ENCODE data around the gene ARHGEF9. TPM values are rescaled to one million over a fixed set of nuclear protein-coding genes. Genes with fewer than 3 reads are reported as not detected.
A peak's percentile ranks its signal among the peaks of the same experiment; 100 is the strongest.

The ARHGEF9 gene
- total RNA-seq, 2 experiments from 2014 or later: 26.7 to 27.3 TPM

GRCh38 chrX:63765712-63766111 is 19.3 kb downstream of the ARHGEF9 start:
- ATAC-seq (no peak), DNase-seq (no peak)
- CTCF ChIA-PET: no interaction called here
- peaks cover 3% of the 10 kb centered on the region for H3K36me3 Mint-ChIP-seq (ENCODE audit: low read depth)
- H3K4me3 Mint-ChIP-seq: no peak overlapping the region
- H3K4me1 Mint-ChIP-seq (ENCODE audit: low read depth): peaks cover 9% of the 10 kb centered on the region
- H3K27ac Mint-ChIP-seq: no peak overlapping the region
- POLR2A ChIA-PET: interaction anchor here (1.2 kb wide), 1 partner anchor 11 kb away, joined by 3 read pairs; a partner anchor contains a TSS
- H3K9me3 Mint-ChIP-seq (ENCODE audit: insufficient read depth): peaks cover 3% of the 10 kb centered on the region
- H3K27me3 Mint-ChIP-seq (ENCODE audit: low read depth): peaks cover 4% of the 10 kb centered on the region

- Mint-ChIP-seq H3K4me1 (ENCODE audit: low read depth) (peaks cover 9% of the 10 kb centered on the region), H3K9me3 (ENCODE audit: insufficient read depth) (peaks cover 3% of the 10 kb centered on the region), H3K27me3 (ENCODE audit: low read depth) (peaks cover 2% of the 10 kb centered on the region), H3K4me3 (no peak overlapping the region), H3K27ac (no peak overlapping the region), H3K36me3 (ENCODE audit: low read depth) (peaks cover 3% of the 10 kb centered on the region)
- ChIA-PET POLR2A (interaction anchor here (1.2 kb wide), 1 partner anchor 10 kb away, joined by 3 read pairs; a partner anchor contains a TSS), CTCF (no interaction called here)
- no peak for ATAC-seq
- DNase-seq: no peak
Measured at GRCh38 chrX:63764946-63765345, 20.1 kb downstream of the ARHGEF9 start.

DNA sequence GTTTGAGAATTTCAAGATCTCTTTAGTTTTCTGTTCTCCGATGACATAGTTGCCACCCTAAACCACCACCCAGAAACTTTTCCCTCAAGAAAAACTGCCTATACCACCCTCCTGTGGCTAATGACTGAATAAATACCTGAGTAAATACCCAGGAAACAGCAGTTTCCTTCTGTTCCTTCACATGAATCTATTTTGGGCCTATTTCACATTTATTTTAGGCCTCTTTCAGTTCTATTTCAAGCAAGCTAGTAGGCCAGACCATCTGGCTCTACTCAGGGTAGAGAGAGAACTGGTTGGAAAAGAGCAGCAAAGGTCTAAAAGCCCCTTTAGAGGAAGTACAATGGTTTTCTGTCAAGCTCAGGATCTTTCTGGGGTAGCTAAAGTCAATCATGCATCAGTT is 23.4 kb downstream of the ARHGEF9 start:
- Mint-ChIP-seq H3K36me3 (ENCODE audit: low read depth) (peaks cover 2% of the 10 kb centered on the region), H3K27ac (peak overlapping the region; percentile 52), H3K27me3 (ENCODE audit: low read depth) (peaks cover 2% of the 10 kb centered on the region), H3K4me1 (ENCODE audit: low read depth) (peaks cover 20% of the 10 kb centered on the region), H3K9me3 (ENCODE audit: insufficient read depth) (no peaks in the 10 kb centered on the region), H3K4me3 (no peak overlapping the region)
- DNase-seq (no peak), ATAC-seq (peak; percentile 36)
- ChIA-PET POLR2A (no interaction called here), CTCF (interaction anchor here (0.8 to 2.7 kb wide), 7 partner anchors 8 to 143 kb away, joined by 3 to 16 read pairs (median 4); a partner anchor contains a TSS)

GRCh38 chrX:63758011-63758410 is 27.0 kb downstream of the ARHGEF9 start:
- H3K4me1 Mint-ChIP-seq (ENCODE audit: low read depth): peaks cover 39% of the 10 kb centered on the region
- CTCF ChIA-PET: interaction anchor here (1.2 kb wide), 1 partner anchor 252 kb away, joined by 3 read pairs; no protein-coding TSS in a partner anchor
- POLR2A ChIA-PET: no interaction called here
- H3K27me3 Mint-ChIP-seq (ENCODE audit: low read depth): no peaks in the 10 kb centered on the region
- peaks cover 6% of the 10 kb centered on the region for H3K36me3 Mint-ChIP-seq (ENCODE audit: low read depth)
- no peak overlapping the region for H3K4me3 Mint-ChIP-seq
- ATAC-seq (no peak), DNase-seq (no peak)
- no peak overlapping the region for H3K27ac Mint-ChIP-seq
- H3K9me3 Mint-ChIP-seq (ENCODE audit: insufficient read depth): no peaks in the 10 kb centered on the region

DNA sequence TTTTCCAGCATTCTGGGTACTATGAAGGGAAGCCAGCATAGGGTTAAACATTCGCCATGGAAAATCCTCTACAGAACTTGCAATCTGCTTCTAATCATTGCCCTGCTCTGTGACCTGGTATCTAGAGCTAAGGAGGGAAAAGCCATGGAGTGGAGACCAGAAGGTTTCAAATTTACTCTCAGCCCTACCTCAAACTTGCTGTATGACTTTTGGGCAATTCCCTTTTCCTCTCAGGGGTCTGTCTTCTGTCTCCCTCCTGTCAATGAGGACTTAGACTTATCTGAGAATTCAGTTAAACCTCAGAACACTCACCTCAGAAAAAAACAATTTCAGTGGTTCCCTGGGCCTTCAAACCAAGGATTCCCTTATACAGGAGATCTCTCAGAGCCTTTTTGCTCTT is 29.1 kb downstream of the ARHGEF9 start:
- Mint-ChIP-seq H3K4me1 (ENCODE audit: low read depth) (peaks cover 51% of the 10 kb centered on the region), H3K9me3 (ENCODE audit: insufficient read depth) (no peaks in the 10 kb centered on the region), H3K36me3 (ENCODE audit: low read depth) (peaks cover 12% of the 10 kb centered on the region), H3K4me3 (peak overlapping the region; percentile 96), H3K27me3 (ENCODE audit: low read depth) (no peaks in the 10 kb centered on the region), H3K27ac (peak overlapping the region; percentile 15)
- CTCF ChIA-PET: interaction anchor here (1.0 to 2.7 kb wide), 2 partner anchors 11 to 75 kb away, joined by 3 to 15 read pairs; no protein-coding TSS in a partner anchor
- ATAC-seq (no peak), DNase-seq (no peak)
- POLR2A ChIA-PET: interaction anchor here (1.2 to 3.0 kb wide), 2 partner anchors 11 kb away, joined by 3 to 41 read pairs; no protein-coding TSS in a partner anchor

- peaks cover 19% of the 10 kb centered on the region for H3K36me3 Mint-ChIP-seq (ENCODE audit: low read depth)
Measured at GRCh38 chrX:63754860-63755579, 30.0 kb downstream of the ARHGEF9 start.

GRCh38 chrX:63754136-63754859 is 30.7 kb downstream of the ARHGEF9 start:
- Mint-ChIP-seq H3K9me3 (ENCODE audit: insufficient read depth) (no peaks in the 10 kb centered on the region), H3K27ac (peak overlapping the region; percentile 98), H3K27me3 (ENCODE audit: low read depth) (no peaks in the 10 kb centered on the region), H3K4me1 (ENCODE audit: low read depth) (peaks cover 67% of the 10 kb centered on the region), H3K4me3 (peak overlapping the region; percentile 96), H3K36me3 (ENCODE audit: low read depth) (peaks cover 23% of the 10 kb centered on the region)
- ChIA-PET POLR2A (interaction anchor here (0.6 to 3.0 kb wide), 8 partner anchors 10 to 193 kb away, joined by 3 to 41 read pairs (median 3); no protein-coding TSS in a partner anchor), CTCF (interaction anchor here (1.3 to 2.7 kb wide), 3 partner anchors 8 to 68 kb away, joined by 4 to 15 read pairs (median 5); no protein-coding TSS in a partner anchor)
- ATAC-seq (peak; percentile 32), DNase-seq (peak; percentile 46)

More at GRCh38 chrX:63754860-63755579, 30.0 kb downstream of the ARHGEF9 start:
- Mint-ChIP-seq H3K4me3 (peak overlapping the region; percentile 96), H3K9me3 (ENCODE audit: insufficient read depth) (no peaks in the 10 kb centered on the region), H3K27ac (peak overlapping the region; percentile 98), H3K27me3 (ENCODE audit: low read depth) (no peaks in the 10 kb centered on the region), H3K4me1 (ENCODE audit: low read depth) (peaks cover 60% of the 10 kb centered on the region)
- DNase-seq (peak; percentile 90), ATAC-seq (peak; percentile 98)
- CTCF ChIA-PET: interaction anchor here (0.7 to 2.7 kb wide), 5 partner anchors 7 to 74 kb away, joined by 3 to 15 read pairs (median 4); no protein-coding TSS in a partner anchor
- POLR2A ChIA-PET: interaction anchor here (0.6 to 3.0 kb wide), 7 partner anchors 10 to 1775 kb away, joined by 3 to 41 read pairs (median 3); no protein-coding TSS in a partner anchor

DNA sequence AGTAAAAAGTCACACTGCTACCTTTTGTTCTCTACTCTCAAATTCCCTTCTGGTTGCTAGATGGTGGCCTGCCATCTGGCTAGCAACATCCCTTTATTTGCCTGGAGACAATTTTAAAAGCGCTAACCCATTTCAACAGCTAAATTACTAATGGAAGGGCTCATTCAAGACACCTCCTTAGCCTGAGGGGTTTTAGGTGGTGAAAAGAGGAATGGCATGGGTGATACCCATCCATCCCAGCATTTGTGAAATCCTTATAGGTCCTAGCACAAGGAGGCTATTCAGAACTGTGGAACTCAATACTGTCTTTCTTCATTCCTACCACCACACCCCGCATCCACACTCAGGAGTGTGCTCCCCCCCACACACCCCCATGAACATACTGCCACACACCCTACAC is 33.5 kb downstream of the ARHGEF9 start:
- Mint-ChIP-seq H3K4me3 (no peak overlapping the region), H3K9me3 (ENCODE audit: insufficient read depth) (no peaks in the 10 kb centered on the region), H3K27ac (no peak overlapping the region), H3K4me1 (ENCODE audit: low read depth) (peaks cover 79% of the 10 kb centered on the region), H3K27me3 (ENCODE audit: low read depth) (no peaks in the 10 kb centered on the region), H3K36me3 (ENCODE audit: low read depth) (peaks cover 26% of the 10 kb centered on the region)
- no peak for DNase-seq
- ChIA-PET POLR2A (no interaction called here), CTCF (interaction anchor here (1.4 kb wide), 1 partner anchor 11 kb away, joined by 4 read pairs; no protein-coding TSS in a partner anchor)
- no peak for ATAC-seq

DNA sequence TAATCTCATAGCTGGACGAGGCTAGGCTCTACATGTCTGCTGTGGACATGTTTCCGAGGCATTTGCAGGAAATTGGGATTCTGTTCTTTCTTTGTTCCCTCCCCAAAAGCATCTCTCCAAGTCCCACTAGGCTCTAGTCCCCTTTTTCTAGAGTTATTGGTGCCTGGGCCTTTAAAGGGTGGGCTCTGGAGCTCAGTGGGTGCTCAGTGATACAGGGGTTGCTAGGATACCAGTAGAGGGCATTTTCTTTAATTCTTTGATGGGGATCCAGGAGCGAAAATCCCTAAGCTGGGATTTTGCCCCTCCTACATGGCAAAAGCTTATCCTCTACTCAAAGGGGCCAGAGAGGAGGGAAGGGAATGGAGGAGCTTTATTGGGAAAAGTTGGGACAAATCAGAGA is 34.2 kb downstream of the ARHGEF9 start:
- no peak overlapping the region for H3K4me3 Mint-ChIP-seq
- H3K36me3 Mint-ChIP-seq (ENCODE audit: low read depth): peaks cover 26% of the 10 kb centered on the region
- H3K4me1 Mint-ChIP-seq (ENCODE audit: low read depth): peaks cover 78% of the 10 kb centered on the region
- H3K27me3 Mint-ChIP-seq (ENCODE audit: low read depth): no peaks in the 10 kb centered on the region
- ChIA-PET POLR2A (no interaction called here), CTCF (interaction anchor here (1.4 to 1.5 kb wide), 2 partner anchors 10 to 63 kb away, joined by 3 to 4 read pairs; no protein-coding TSS in a partner anchor)
- no peaks in the 10 kb centered on the region for H3K9me3 Mint-ChIP-seq (ENCODE audit: insufficient read depth)
- no peak for DNase-seq
- ATAC-seq: no peak
- H3K27ac Mint-ChIP-seq: no peak overlapping the region

GRCh38 chrX:63747331-63747730 is 37.7 kb downstream of the ARHGEF9 start:
- Mint-ChIP-seq H3K4me1 (ENCODE audit: low read depth) (peaks cover 89% of the 10 kb centered on the region), H3K9me3 (ENCODE audit: insufficient read depth) (no peaks in the 10 kb centered on the region), H3K27ac (peak overlapping the region; percentile 94), H3K36me3 (ENCODE audit: low read depth) (peaks cover 36% of the 10 kb centered on the region), H3K4me3 (no peak overlapping the region), H3K27me3 (ENCODE audit: low read depth) (no peaks in the 10 kb centered on the region)
- ATAC-seq: no peak
- CTCF ChIA-PET: interaction anchor here (3.1 to 3.9 kb wide), 2 partner anchors 8 to 14 kb away, joined by 15 to 16 read pairs; a partner anchor contains a TSS
- POLR2A ChIA-PET: interaction anchor here (0.6 to 5.7 kb wide), 2 partner anchors 8 to 16 kb away, joined by 3 to 41 read pairs; a partner anchor contains a TSS
- DNase-seq: no peak

- Mint-ChIP-seq H3K9me3 (ENCODE audit: insufficient read depth) (no peaks in the 10 kb centered on the region), H3K27me3 (ENCODE audit: low read depth) (no peaks in the 10 kb centered on the region), H3K27ac (peak overlapping the region; percentile 94), H3K4me3 (peak overlapping the region; percentile 37), H3K4me1 (ENCODE audit: low read depth) (peaks cover 89% of the 10 kb centered on the region), H3K36me3 (ENCODE audit: low read depth) (peaks cover 40% of the 10 kb centered on the region)
- POLR2A ChIA-PET: interaction anchor here (5.7 kb wide), 1 partner anchor 8 kb away, joined by 41 read pairs; a partner anchor contains a TSS
- CTCF ChIA-PET: interaction anchor here (1.2 to 3.9 kb wide), 3 partner anchors 9 to 17 kb away, joined by 3 to 16 read pairs (median 15); a partner anchor contains a TSS
- peak; percentile 37 for ATAC-seq
- DNase-seq: no peak
Measured at GRCh38 chrX:63746715-63747114, 38.3 kb downstream of the ARHGEF9 start.
